ENCODE data around the gene STK40. TPM values are rescaled to one million over a fixed set of nuclear protein-coding genes. Genes with fewer than 3 reads are reported as not detected.
A peak's percentile ranks its signal among the peaks of the same experiment; 100 is the strongest.

The STK40 gene
- total and polyA plus RNA-seq, 9 of the 15 experiments (the other 6 are each of a cell fraction or from before 2014, with no cell fraction given) = 0.69 to 94.3 (median 39.1) TPM

DNA sequence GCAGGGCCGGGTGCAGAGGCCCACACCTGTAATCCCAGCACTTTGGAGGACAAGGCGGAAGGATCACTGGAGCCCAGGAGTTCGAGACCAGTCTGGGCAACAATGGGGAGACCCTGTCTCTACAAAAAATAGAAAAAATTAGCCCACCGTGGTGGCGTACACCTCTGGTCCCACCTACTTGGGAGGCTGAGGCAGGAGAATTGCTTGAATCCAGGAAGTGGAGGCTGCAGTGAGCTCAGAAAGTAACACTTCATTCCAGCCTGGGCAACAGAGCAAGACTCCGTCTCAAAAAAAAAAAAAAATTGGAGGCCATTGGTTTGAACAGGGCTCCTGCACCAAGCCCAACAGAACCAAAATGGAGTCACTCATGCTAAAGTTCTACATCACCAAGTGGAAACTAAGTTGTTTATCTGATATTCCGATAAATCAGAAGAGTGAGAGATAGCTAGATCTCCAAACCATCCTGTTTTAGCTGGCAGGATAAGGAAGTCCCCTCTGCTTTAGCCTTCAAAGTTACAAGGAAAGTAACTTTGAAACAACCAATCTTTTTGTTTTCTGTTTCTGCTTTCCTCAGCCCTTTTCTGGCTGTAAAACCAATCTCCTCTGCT lies 12.8 kb upstream of the STK40 start (continued):
- TF ChIP-seq TEAD1 (CRISPR knock-in tag; IDR thresholded peaks at IDR 0.05) (peak in 1 of 2 experiments; percentile 95; a peak in 2 of 4 replicates), CTBP1 (IDR thresholded peaks at IDR 0.05; ENCODE audit: borderline replicate concordance) (no peak), MTF1 (CRISPR knock-in tag; IDR thresholded peaks at IDR 0.05; ENCODE audit: borderline replicate concordance) (peak; percentile 72; the same call in 1 of the 2 replicates), ELF1 (tag; IDR thresholded peaks at IDR 0.05) (peak; percentile 53; the same call in 1 of the 2 replicates), ZNF668 (CRISPR knock-in tag; IDR thresholded peaks at IDR 0.05) (peak; percentile 94), TEAD2 (tag; IDR thresholded peaks at IDR 0.05) (peak; percentile 88), NFYB (IDR thresholded peaks at IDR 0.05; ENCODE audit: extremely low read depth, insufficient read length) (no peak), ZNF133 (CRISPR knock-in tag; IDR thresholded peaks at IDR 0.05) (0 out of 2 replicates have a peak, but pooled peaks have one; percentile 43), PTRF (tag; IDR thresholded peaks at IDR 0.05) (peak; percentile 96), ZNF696 (CRISPR knock-in tag; conservative IDR thresholded peaks at IDR 0.05) (0 out of 2 replicates have a peak, but pooled peaks have one; percentile 33), FUS (optimal IDR thresholded peaks at IDR 0.05; ENCODE audit: low read depth, low read length) (no peak), SMAD3 (CRISPR knock-in tag; conservative IDR thresholded peaks at IDR 0.05) (peak; percentile 95), GTF2A2 (tag; IDR thresholded peaks at IDR 0.05) (peak; percentile 97), ZNF583 (CRISPR knock-in tag; IDR thresholded peaks at IDR 0.05) (peak; percentile 96), ZNF140 (CRISPR knock-in tag; IDR thresholded peaks at IDR 0.05) (peak; percentile 75; the same call in 1 of the 2 replicates), E2F3 (CRISPR knock-in tag; IDR thresholded peaks at IDR 0.05) (peak; percentile 70; the same call in 1 of the 2 replicates), TCFL5 (CRISPR knock-in tag; conservative IDR thresholded peaks at IDR 0.05) (peak; percentile 85), ZNF41 (CRISPR knock-in tag; conservative IDR thresholded peaks at IDR 0.05) (peak; percentile 91), MCM2 (IDR thresholded peaks at IDR 0.05; ENCODE audit: low read depth) (no peak), ILK (tag; IDR thresholded peaks at IDR 0.05; ENCODE audit: borderline replicate concordance, low read depth) (peak; percentile 85)
- TF ChIP-seq, protein P1, sequence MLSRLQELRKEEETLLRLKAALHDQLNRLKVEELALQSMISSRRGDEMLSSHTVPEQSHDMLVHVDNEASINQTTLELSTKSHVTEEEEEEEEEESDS (CRISPR knock-in tag; IDR thresholded peaks at IDR 0.05) = 0 out of 2 replicates have a peak, but pooled peaks have one; percentile 32
- TF ChIP-seq, protein P2, sequence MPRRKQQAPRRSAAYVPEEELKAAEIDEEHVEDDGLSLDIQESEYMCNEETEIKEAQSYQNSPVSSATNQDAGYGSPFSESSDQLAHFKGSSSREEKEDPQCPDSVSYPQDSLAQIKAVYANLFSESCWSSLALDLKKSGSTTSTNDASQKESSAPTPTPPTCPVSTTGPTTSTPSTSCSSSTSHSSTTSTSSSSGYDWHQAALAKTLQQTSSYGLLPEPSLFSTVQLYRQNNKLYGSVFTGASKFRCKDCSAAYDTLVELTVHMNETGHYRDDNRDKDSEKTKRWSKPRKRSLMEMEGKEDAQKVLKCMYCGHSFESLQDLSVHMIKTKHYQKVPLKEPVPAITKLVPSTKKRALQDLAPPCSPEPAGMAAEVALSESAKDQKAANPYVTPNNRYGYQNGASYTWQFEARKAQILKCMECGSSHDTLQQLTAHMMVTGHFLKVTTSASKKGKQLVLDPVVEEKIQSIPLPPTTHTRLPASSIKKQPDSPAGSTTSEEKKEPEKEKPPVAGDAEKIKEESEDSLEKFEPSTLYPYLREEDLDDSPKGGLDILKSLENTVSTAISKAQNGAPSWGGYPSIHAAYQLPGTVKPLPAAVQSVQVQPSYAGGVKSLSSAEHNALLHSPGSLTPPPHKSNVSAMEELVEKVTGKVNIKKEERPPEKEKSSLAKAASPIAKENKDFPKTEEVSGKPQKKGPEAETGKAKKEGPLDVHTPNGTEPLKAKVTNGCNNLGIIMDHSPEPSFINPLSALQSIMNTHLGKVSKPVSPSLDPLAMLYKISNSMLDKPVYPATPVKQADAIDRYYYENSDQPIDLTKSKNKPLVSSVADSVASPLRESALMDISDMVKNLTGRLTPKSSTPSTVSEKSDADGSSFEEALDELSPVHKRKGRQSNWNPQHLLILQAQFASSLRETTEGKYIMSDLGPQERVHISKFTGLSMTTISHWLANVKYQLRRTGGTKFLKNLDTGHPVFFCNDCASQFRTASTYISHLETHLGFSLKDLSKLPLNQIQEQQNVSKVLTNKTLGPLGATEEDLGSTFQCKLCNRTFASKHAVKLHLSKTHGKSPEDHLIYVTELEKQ (CRISPR knock-in tag; IDR thresholded peaks at IDR 0.05) = peak; percentile 87
- TF ChIP-seq, protein P3, sequence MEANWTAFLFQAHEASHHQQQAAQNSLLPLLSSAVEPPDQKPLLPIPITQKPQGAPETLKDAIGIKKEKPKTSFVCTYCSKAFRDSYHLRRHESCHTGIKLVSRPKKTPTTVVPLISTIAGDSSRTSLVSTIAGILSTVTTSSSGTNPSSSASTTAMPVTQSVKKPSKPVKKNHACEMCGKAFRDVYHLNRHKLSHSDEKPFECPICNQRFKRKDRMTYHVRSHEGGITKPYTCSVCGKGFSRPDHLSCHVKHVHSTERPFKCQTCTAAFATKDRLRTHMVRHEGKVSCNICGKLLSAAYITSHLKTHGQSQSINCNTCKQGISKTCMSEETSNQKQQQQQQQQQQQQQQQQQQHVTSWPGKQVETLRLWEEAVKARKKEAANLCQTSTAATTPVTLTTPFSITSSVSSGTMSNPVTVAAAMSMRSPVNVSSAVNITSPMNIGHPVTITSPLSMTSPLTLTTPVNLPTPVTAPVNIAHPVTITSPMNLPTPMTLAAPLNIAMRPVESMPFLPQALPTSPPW (CRISPR knock-in tag; IDR thresholded peaks at IDR 0.05) = peak; percentile 1; the same call in 1 of the 2 replicates
